Neural cell (in vitro differentiated cells): ENCODE measurements around the gene FOXJ3.

Source experiments
- CTCF ChIP-seq: fragments of 450-650 bp; IDR thresholded peaks from 2 replicates; pipeline ENCODE4 v1.5.1; 2014; ENCODE audit warnings: antibody characterized with exemption, mild to moderate bottlenecking, moderate library complexity; ENCODE audit not compliant: poor library complexity, severe bottlenecking
- EP300 ChIP-seq: fragments of 450-650 bp; conservative IDR thresholded peaks from 2 replicates; pipeline ENCODE4 v1.6.1; 2014; ENCODE audit warnings: antibody characterized with exemption, mild to moderate bottlenecking, moderate library complexity; ENCODE audit not compliant: poor library complexity, severe bottlenecking
- EZH2 ChIP-seq: fragments of 200-600, 300-800 bp; shearing (Covaris generic), sonication (generic); IDR thresholded peaks from 2 replicates; pipeline ENCODE4 v1.6.1; 2014; ENCODE audit warnings: antibody characterized with exemption, low read length, borderline replicate concordance, mild to moderate bottlenecking; ENCODE audit not compliant: insufficient read depth, poor library complexity, severe bottlenecking
- MXI1 ChIP-seq: fragments of 450-650 bp; conservative IDR thresholded peaks from 2 replicates; pipeline ENCODE4 v1.6.1; 2014; ENCODE audit warnings: antibody characterized with exemption, mild to moderate bottlenecking; ENCODE audit not compliant: poor library complexity, severe bottlenecking
- POLR2AphosphoS5 ChIP-seq: IDR thresholded peaks from 2 replicates; pipeline ENCODE4 v1.6.1; 2012
- RAD21 ChIP-seq: fragments of 450-650 bp; conservative IDR thresholded peaks from 2 replicates; pipeline ENCODE4 v1.6.1; 2014; ENCODE audit warnings: antibody characterized with exemption, mild to moderate bottlenecking, moderate library complexity
- REST ChIP-seq: IDR thresholded peaks from 2 replicates; pipeline ENCODE4 v1.6.1; 2012; ENCODE audit warnings: borderline replicate concordance
- TAF1 ChIP-seq: IDR thresholded peaks from 2 replicates; pipeline ENCODE4 v1.6.1; 2012; ENCODE audit warnings: low read depth

- no peak for TF ChIP-seq CTCF
- TF ChIP-seq POLR2AphosphoS5, result no peak
- TF ChIP-seq MXI1, result no peak
- no peak for TF ChIP-seq EZH2
- TF ChIP-seq TAF1, result no peak
- TF ChIP-seq RAD21, result no peak
- no peak for TF ChIP-seq EP300
- TF ChIP-seq REST, result no peak
Observed at GRCh38 chr1:42311897-42312296, 23.1 kb downstream of the FOXJ3 start.
